ENCODE results near the gene CPLX4.

The CPLX4 gene

GRCh38 chr18:59303656-59304195 is 14.7 kb downstream of the CPLX4 start:
- Histone ChIP-seq H3K79me2 (no peaks in the 10 kb centered on the region), H3K36me3 (ENCODE audit: control insufficient read depth, insufficient read depth, low read length) (no peaks in the 10 kb centered on the region), H3K4me3 (ENCODE audit: low read depth, low read length) (no peak overlapping the region), H3K9me3 (ENCODE audit: control insufficient read depth, low read length) (no peaks in the 10 kb centered on the region), H2AFZ (no peak overlapping the region), H3K9ac (no peak overlapping the region), H3K27ac (no peak overlapping the region), H3K4me2 (ENCODE audit: low read length) (no peak overlapping the region), H3K27me3 (ENCODE audit: control insufficient read depth, insufficient read depth, low read length) (no peaks in the 10 kb centered on the region), H3K4me1 (no peaks in the 10 kb centered on the region)
- TF ChIP-seq, protein P1, sequence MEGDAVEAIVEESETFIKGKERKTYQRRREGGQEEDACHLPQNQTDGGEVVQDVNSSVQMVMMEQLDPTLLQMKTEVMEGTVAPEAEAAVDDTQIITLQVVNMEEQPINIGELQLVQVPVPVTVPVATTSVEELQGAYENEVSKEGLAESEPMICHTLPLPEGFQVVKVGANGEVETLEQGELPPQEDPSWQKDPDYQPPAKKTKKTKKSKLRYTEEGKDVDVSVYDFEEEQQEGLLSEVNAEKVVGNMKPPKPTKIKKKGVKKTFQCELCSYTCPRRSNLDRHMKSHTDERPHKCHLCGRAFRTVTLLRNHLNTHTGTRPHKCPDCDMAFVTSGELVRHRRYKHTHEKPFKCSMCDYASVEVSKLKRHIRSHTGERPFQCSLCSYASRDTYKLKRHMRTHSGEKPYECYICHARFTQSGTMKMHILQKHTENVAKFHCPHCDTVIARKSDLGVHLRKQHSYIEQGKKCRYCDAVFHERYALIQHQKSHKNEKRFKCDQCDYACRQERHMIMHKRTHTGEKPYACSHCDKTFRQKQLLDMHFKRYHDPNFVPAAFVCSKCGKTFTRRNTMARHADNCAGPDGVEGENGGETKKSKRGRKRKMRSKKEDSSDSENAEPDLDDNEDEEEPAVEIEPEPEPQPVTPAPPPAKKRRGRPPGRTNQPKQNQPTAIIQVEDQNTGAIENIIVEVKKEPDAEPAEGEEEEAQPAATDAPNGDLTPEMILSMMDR (IDR thresholded peaks at IDR 0.05), result no peak

GRCh38 chr18:59303006-59303405 is 15.4 kb downstream of the CPLX4 start:
- no peaks in the 10 kb centered on the region for H3K27me3 ChIP-seq (ENCODE audit: control insufficient read depth, insufficient read depth, low read length)
- H3K4me3 ChIP-seq (ENCODE audit: low read depth, low read length), result no peak overlapping the region
- H3K9me3 ChIP-seq (ENCODE audit: control insufficient read depth, low read length), result no peaks in the 10 kb centered on the region
- TF ChIP-seq, protein P1 (IDR thresholded peaks at IDR 0.05), result no peak
- no peaks in the 10 kb centered on the region for H3K4me1 ChIP-seq
- H3K79me2 ChIP-seq, result no peaks in the 10 kb centered on the region
- no peaks in the 10 kb centered on the region for H3K36me3 ChIP-seq (ENCODE audit: control insufficient read depth, insufficient read depth, low read length)
- H2AFZ ChIP-seq, result no peak overlapping the region
- no peak overlapping the region for H3K4me2 ChIP-seq (ENCODE audit: low read length)
- H3K9ac ChIP-seq, result no peak overlapping the region
- H3K27ac ChIP-seq, result no peak overlapping the region

GRCh38 chr18:59301929-59302328 is 16.5 kb downstream of the CPLX4 start:
- Histone ChIP-seq H3K27me3 (ENCODE audit: control insufficient read depth, insufficient read depth, low read length) (no peaks in the 10 kb centered on the region), H3K79me2 (no peaks in the 10 kb centered on the region), H3K36me3 (ENCODE audit: control insufficient read depth, insufficient read depth, low read length) (no peaks in the 10 kb centered on the region), H3K9me3 (ENCODE audit: control insufficient read depth, low read length) (no peaks in the 10 kb centered on the region), H2AFZ (no peak overlapping the region), H3K4me1 (no peaks in the 10 kb centered on the region), H3K4me2 (ENCODE audit: low read length) (no peak overlapping the region), H3K27ac (no peak overlapping the region), H3K4me3 (ENCODE audit: low read depth, low read length) (no peak overlapping the region), H3K9ac (no peak overlapping the region)
- TF ChIP-seq, protein P1 (IDR thresholded peaks at IDR 0.05), result no peak

DNA sequence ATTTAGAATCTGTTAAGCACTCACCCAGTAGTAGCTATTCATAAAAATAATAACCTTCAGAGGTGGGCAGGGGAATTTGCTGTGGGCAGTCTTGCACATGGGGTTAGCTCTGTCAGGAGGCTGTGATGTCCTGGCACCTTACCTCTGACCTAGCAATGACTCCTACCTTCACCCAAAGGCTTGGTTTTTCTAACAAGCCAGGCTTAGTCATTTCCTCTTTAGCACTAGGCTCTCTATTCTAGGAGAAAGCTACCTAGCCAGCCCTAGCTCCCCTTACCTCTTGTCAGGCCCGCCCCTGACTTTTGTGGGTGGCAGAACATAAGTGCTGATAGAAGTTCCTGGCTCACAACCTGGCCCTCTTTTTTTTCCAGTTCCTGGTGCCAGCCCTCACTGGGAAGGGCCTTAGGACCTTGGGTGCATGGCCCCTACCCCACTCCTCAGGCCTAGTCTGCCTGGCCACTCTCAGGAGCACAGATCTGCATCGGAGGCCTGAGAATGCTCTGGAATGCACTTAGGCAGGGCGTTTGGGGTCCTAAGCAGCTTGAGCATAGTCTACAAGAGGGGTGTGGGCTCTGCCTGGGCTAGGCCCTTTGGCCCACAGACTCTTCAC is 17.7 kb downstream of the CPLX4 start:
- Histone ChIP-seq H2AFZ (no peak overlapping the region), H3K27ac (no peak overlapping the region), H3K4me2 (ENCODE audit: low read length) (no peak overlapping the region), H3K27me3 (ENCODE audit: control insufficient read depth, insufficient read depth, low read length) (no peaks in the 10 kb centered on the region), H3K79me2 (no peaks in the 10 kb centered on the region), H3K36me3 (ENCODE audit: control insufficient read depth, insufficient read depth, low read length) (no peaks in the 10 kb centered on the region), H3K9me3 (ENCODE audit: control insufficient read depth, low read length) (no peaks in the 10 kb centered on the region), H3K4me3 (ENCODE audit: low read depth, low read length) (no peak overlapping the region), H3K4me1 (no peaks in the 10 kb centered on the region), H3K9ac (no peak overlapping the region)
- TF ChIP-seq, protein P1 (IDR thresholded peaks at IDR 0.05), result no peak

DNA sequence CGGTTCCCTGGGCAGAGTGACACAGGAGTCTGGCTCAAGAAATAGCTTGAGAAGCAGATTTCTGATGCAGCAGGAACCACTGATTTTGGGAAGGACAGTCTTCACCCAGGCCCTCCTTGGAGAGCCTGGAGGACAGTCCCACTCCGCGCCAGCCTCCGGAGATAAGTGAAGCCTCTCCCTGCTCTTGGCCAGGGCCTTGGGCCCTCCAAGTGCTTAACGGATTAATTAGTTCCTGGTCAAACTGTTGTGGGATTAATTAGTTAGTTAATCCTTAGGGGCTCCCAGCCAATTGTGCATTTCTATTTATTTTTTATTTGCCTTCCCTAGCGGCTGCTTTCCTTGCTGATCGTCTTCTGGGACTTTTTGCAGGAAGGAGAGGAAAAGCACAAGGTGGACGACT is 19.6 kb downstream of the CPLX4 start:
- H3K4me2 ChIP-seq (ENCODE audit: low read length), result no peak overlapping the region
- H2AFZ ChIP-seq, result no peak overlapping the region
- no peaks in the 10 kb centered on the region for H3K4me1 ChIP-seq
- H3K4me3 ChIP-seq (ENCODE audit: low read depth, low read length), result no peak overlapping the region
- H3K9me3 ChIP-seq (ENCODE audit: control insufficient read depth, low read length), result no peaks in the 10 kb centered on the region
- H3K9ac ChIP-seq, result no peak overlapping the region
- H3K27me3 ChIP-seq (ENCODE audit: control insufficient read depth, insufficient read depth, low read length), result no peaks in the 10 kb centered on the region
- no peak overlapping the region for H3K27ac ChIP-seq
- no peaks in the 10 kb centered on the region for H3K79me2 ChIP-seq
- no peaks in the 10 kb centered on the region for H3K36me3 ChIP-seq (ENCODE audit: control insufficient read depth, insufficient read depth, low read length)
- TF ChIP-seq, protein P1 (IDR thresholded peaks at IDR 0.05), result no peak

Measured in parathyroid adenoma (tissue), 2 donors.